Left cardiac atrium (tissue), 4 donors: Measurements from ENCODE around the gene PLEKHN1. TPM values are rescaled to one million over a fixed set of nuclear protein-coding genes. Genes with fewer than 3 reads are reported as not detected.

Source experiments
- ATAC-seq, 2 donors: fragments of 200-7000 bp; cut with Tn5 transposase; one replicate each; pipeline ENCODE4 v1.9.1; 2020; ENCODE audit warnings: mild to moderate bottlenecking in 2 of 2, moderate library complexity in 2 of 2
- DNase-seq: peaks from one replicate; pipeline ENCODE4 v3.0.0-alpha.2; 2020
- intact Hi-C, 2 donors: fragments of 100-400 bp; cut with DNase I; formaldehyde crosslinking; loops; one replicate each; pipeline versions ENCODE4 v1.14.1 to v1.15.1; 2022 to 2023
- long read RNA-seq: library from polyadenylated mRNA; unstranded; transcript quantifications from one replicate; pipeline ENCODE4 v2.0.0, GENCODE V29; 2021
- total RNA-seq, 2 donors: library from RNA; stranded (reverse); fragmentation: NEBNext Ultra II Directional; extraction: Animal tissue kit (Norgen Biotek cat#: 25700); gene quantifications; one replicate each; pipeline ENCODE4 v1.2.1, GENCODE V29; 2021
- donor health status: DM: no; HTN: yes; CAD: no.
- donor health status: DM: no; HTN: yes; CAD: no; lungs with severe emphysema.
- donor health status: DM: yes; HTN: yes; CAD: no.
- donor health status: Dilated cardiomyopathy.

PLEKHN1 gene
- under 1 TPM; 0.38 to 0.50 TPM for total RNA-seq
- long read RNA-seq, result 0 reads

GRCh38 chr1:966135-966703, at the start of gene PLEKHN1:
Gene PLEKHN1, plus strand, starts transcription at chr1:966482. Its CDS starts 50 bp downstream, at chr1:966532.
- intact Hi-C loops, result no loop called here
- ATAC-seq, result peak; percentile 39 to 62

GRCh38 chr1:917076-917459, 49.2 kb upstream of the PLEKHN1 start:
- DNase-seq (no peak), ATAC-seq (no peak)
- intact Hi-C loops, result no loop called here

More at GRCh38 chr1:966135-966703, at the start of gene PLEKHN1:
- peak; percentile 26 for DNase-seq

- peak; percentile 13 for DNase-seq
- intact Hi-C loops, result no loop called here
- no peak for ATAC-seq
These were observed 48.7 kb upstream of the PLEKHN1 start for GRCh38 chr1:917466-918091.

- DNase-seq (no peak), ATAC-seq (no peak)
- intact Hi-C loops, result no loop called here
These were observed 47.9 kb upstream of the PLEKHN1 start for GRCh38 chr1:918353-918752.

- DNase-seq (no peak), ATAC-seq (no peak)
- intact Hi-C loops, result no loop called here
These were observed 47.4 kb upstream of the PLEKHN1 start for GRCh38 chr1:918843-919242.

GRCh38 chr1:919271-919872, 46.9 kb upstream of the PLEKHN1 start:
- intact Hi-C loops, result no loop called here
- ATAC-seq (no peak), DNase-seq (no peak)

- no peak for DNase-seq
- intact Hi-C loops, result no loop called here
These were observed 46.3 kb upstream of the PLEKHN1 start for GRCh38 chr1:920010-920409.

GRCh38 chr1:920521-920920, 45.8 kb upstream of the PLEKHN1 start:
- DNase-seq, result no peak
- no peak for ATAC-seq
- intact Hi-C loops, result no loop called here

More at GRCh38 chr1:920010-920409, 46.3 kb upstream of the PLEKHN1 start:
- no peak for ATAC-seq

- intact Hi-C loops, result no loop called here
- peak; percentile 75 for DNase-seq
These were observed 45.1 kb upstream of the PLEKHN1 start for GRCh38 chr1:921011-921837.

GRCh38 chr1:923131-923990, 42.9 kb upstream of the PLEKHN1 start, which contains the start of gene SAMD11:
Gene SAMD11, plus strand, starts transcription at chr1:923923. Its CDS starts 509 bp downstream, at chr1:924432.
- ATAC-seq, result peak; percentile 50 to 62
- intact Hi-C loops, result no loop called here
- DNase-seq, result peak; percentile 89

More at GRCh38 chr1:921011-921837, 45.1 kb upstream of the PLEKHN1 start:
- ATAC-seq, result peak; percentile 65 to 73

GRCh38 chr1:923991-924655, 42.2 kb upstream of the PLEKHN1 start:
- intact Hi-C loops, result no loop called here
- no peak for DNase-seq
- no peak for ATAC-seq

- peak; percentile 64 for DNase-seq
- intact Hi-C loops, result no loop called here
- ATAC-seq, result no peak
These were observed 41.4 kb upstream of the PLEKHN1 start for GRCh38 chr1:924656-925560.

GRCh38 chr1:925561-926421, 40.5 kb upstream of the PLEKHN1 start:
- ATAC-seq (peak; percentile 34 to 48), DNase-seq (peak; percentile 70)
- intact Hi-C loops, result no loop called here

- intact Hi-C loops, result no loop called here
- ATAC-seq, result no peak
- no peak for DNase-seq
These were observed 39.0 kb upstream of the PLEKHN1 start for GRCh38 chr1:927234-927633.

GRCh38 chr1:927748-928147, 38.5 kb upstream of the PLEKHN1 start:
- DNase-seq (no peak), ATAC-seq (no peak)
- intact Hi-C loops, result no loop called here
